BE2C (cell line): ENCODE measurements around the gene PEX11A.

Experiments used
- DNase-seq: peaks from one replicate; pipeline ENCODE4 v3.0.0-alpha.2; 2020
- H3K27me3 ChIP-seq: fragments of 250-450 bp; sonication (Bioruptor Pico); 2 replicates; pipeline ENCODE4 v1.5.1; 2020; ENCODE audit warnings: mild to moderate bottlenecking
- H3K36me3 ChIP-seq: fragments of 250-450 bp; sonication (Bioruptor Pico); 2 replicates; pipeline ENCODE4 v1.5.1; 2020; ENCODE audit warnings: mild to moderate bottlenecking
- H3K4me1 ChIP-seq: fragments of 250-450 bp; sonication (Bioruptor Pico); 2 replicates; pipeline ENCODE4 v1.5.1; 2020
- H3K4me3 ChIP-seq: 2 replicates; pipeline ENCODE4 v1.5.1; 2011; ENCODE audit warnings: low read depth, low read length
- H3K9me3 ChIP-seq: fragments of 250-450 bp; sonication (Bioruptor Pico); 2 replicates; pipeline ENCODE4 v1.5.1; 2020
- CTCF ChIP-seq: IDR thresholded peaks from 2 replicates; pipeline ENCODE4 v1.5.1; 2012; ENCODE audit warnings: mild to moderate bottlenecking, low read depth, low read length

Gene PEX11A

GRCh38 chr15:89728254-89728653 is 37.7 kb upstream of the PEX11A start:
- H3K27me3 ChIP-seq = no peaks in the 10 kb centered on the region
- TF ChIP-seq CTCF = no peak
- no peaks in the 10 kb centered on the region for H3K36me3 ChIP-seq
- no peaks in the 10 kb centered on the region for H3K4me1 ChIP-seq
- no peak for DNase-seq
- no peaks in the 10 kb centered on the region for H3K9me3 ChIP-seq
- no peak overlapping the region for H3K4me3 ChIP-seq

- Histone ChIP-seq H3K4me3 (no peak overlapping the region), H3K36me3 (no peaks in the 10 kb centered on the region), H3K27me3 (no peaks in the 10 kb centered on the region), H3K9me3 (no peaks in the 10 kb centered on the region), H3K4me1 (no peaks in the 10 kb centered on the region)
- no peak for TF ChIP-seq CTCF
- no peak for DNase-seq
Observed at GRCh38 chr15:89725064-89725463, 34.5 kb upstream of the PEX11A start.

GRCh38 chr15:89724621-89725020 is 34.1 kb upstream of the PEX11A start:
- H3K4me1 ChIP-seq = no peaks in the 10 kb centered on the region
- DNase-seq = no peak

GRCh38 chr15:89723031-89723430 is 32.5 kb upstream of the PEX11A start:
- no peak for TF ChIP-seq CTCF
- no peaks in the 10 kb centered on the region for H3K36me3 ChIP-seq
- no peak overlapping the region for H3K4me3 ChIP-seq
- no peak for DNase-seq
- no peaks in the 10 kb centered on the region for H3K27me3 ChIP-seq
- no peaks in the 10 kb centered on the region for H3K9me3 ChIP-seq
- no peaks in the 10 kb centered on the region for H3K4me1 ChIP-seq

More at GRCh38 chr15:89724621-89725020, 34.1 kb upstream of the PEX11A start:
- Histone ChIP-seq H3K36me3 (no peaks in the 10 kb centered on the region), H3K27me3 (no peaks in the 10 kb centered on the region), H3K9me3 (no peaks in the 10 kb centered on the region), H3K4me3 (no peak overlapping the region)
- no peak for TF ChIP-seq CTCF

- no peaks in the 10 kb centered on the region for H3K4me1 ChIP-seq
- no peaks in the 10 kb centered on the region for H3K27me3 ChIP-seq
- no peaks in the 10 kb centered on the region for H3K9me3 ChIP-seq
- no peak for DNase-seq
- H3K36me3 ChIP-seq = no peaks in the 10 kb centered on the region
- TF ChIP-seq CTCF = no peak
- H3K4me3 ChIP-seq = no peak overlapping the region
Observed at GRCh38 chr15:89714775-89715174, 24.2 kb upstream of the PEX11A start.

- Histone ChIP-seq H3K4me3 (no peak overlapping the region), H3K4me1 (no peaks in the 10 kb centered on the region), H3K36me3 (no peaks in the 10 kb centered on the region), H3K9me3 (no peaks in the 10 kb centered on the region), H3K27me3 (no peaks in the 10 kb centered on the region; the same call in 1 of the 2 replicates)
- TF ChIP-seq CTCF = no peak
- DNase-seq = no peak
Observed at GRCh38 chr15:89707577-89707976, 17.0 kb upstream of the PEX11A start.
